HG02870 (cell line): ENCODE measurements around the gene XRCC1.
"Not testable (repeated sequence)": the region's sequence is repeated elsewhere in the genome, so short reads cannot be mapped to it uniquely, and the experiment has no call there.

Experiments used
- ATAC-seq: cut with Tn5 transposase; IDR thresholded peaks from one replicate; pipeline ENCODE4 v1.9.1; 2021; ENCODE audit warnings: mild to moderate bottlenecking, moderate library complexity; ENCODE audit not compliant: unreplicated experiment

Gene XRCC1

DNA sequence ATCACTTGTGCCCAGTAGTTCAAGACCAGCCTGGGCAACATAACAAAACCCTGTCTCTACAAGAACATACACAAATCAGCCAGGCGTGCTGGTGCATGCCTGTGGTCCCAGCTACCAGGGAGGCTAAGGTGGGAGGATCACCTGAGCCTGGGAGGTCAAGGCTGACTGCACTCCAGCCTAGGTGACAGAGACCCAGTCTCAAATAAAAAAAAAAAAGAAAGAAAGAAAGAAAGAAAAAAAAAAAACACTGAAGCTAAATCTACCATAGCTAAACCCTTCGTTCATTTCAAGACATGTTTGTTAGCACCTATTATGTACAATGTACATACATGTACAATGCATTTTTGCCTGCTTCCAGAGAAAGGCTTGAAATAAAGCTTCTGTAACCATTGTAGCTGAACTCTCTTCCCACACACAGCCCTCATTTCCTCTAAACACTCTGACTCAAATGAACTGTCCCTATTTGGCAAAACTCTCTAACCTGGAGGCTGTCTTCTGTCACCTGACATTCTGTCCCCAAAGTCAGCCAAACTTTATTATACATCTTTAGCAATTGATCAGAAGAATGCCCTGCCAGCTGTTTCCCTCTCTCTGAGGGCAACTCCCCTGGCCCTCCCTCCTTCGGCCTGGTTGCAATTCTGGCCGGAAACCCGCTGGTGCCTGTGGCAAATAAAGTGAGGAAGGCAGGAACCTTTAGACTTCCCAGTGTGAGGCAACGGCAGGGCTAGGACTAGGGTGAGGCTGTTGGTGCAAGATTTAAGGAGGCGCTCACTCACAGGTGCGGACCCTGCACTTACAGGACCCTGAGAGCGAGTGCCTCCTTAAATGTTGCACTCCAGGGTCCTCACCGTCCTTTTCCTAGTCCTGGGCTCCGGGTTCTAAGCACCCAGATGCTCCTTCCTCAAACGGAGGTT lies 50.1 kb downstream of the XRCC1 start:
- ATAC-seq: no peak

DNA sequence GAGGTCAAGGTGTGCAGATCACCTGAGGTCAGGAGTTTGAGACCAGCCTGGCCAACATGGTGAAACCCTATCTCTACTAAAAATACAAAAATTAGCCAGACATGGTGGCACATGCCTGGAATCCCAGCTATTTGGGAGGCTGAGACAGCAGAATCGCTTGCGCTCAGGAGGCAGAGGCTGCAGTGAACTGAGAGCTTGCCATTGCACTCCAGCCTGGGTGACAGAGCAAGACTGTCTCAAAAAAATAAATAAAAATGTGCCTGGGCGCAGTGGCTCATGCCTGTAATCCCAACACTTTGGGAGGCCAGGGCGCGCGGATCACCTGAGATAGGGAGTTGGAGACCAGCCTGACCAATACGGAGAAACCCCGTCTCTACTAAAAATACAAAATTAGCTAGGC lies 51.6 kb downstream of the XRCC1 start:
- not testable (repeated sequence) for ATAC-seq

DNA sequence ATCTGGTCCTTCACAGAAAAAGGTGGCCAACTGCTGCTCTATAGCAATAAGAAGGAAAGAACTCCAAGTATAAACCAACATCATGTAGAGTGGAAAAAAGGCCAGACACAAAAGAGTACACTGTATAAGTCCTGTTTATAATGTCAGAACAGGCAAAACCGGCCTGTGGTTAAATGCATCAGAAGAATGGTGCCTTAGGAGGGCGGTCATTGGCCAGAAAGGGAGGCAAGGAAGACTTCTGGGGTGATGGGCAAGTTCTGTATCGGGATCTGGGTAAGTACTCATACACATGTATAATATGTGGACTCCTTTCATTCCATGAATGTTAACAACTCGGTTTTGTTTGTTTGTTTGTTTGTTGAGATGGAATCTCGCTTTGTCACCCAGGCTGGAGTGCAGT lies 52.4 kb downstream of the XRCC1 start:
- ATAC-seq: no peak

DNA sequence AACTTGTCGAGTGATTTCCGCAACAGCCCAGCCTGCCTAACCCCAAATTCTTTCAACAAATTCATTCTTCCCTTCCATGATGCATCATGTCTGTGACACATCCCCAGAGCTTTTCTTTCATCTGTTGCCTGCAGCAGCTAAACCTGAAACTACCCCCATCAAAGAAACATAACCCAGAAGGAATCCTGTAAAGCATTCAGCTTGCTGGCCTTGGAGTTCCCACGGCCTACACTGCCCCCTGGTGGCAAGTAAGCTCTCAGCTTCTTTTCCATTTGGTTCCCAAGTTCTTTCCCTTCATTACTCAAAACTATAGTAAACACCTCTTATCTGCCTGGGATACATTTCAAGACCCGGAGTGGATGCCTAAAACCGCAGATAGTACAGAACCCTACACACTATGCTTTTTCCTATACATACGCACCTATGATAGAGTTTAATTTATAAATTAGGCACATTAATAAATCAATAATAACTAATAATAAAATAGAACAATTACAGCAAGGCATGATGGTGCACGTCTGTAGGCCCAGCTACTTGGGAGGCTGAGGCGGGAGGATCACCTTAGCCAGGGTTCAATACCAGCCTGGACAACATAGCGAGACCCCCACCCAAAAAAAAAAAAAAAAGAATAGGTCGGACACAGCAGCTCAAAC lies 55.8 kb downstream of the XRCC1 start:
- ATAC-seq: no peak

DNA sequence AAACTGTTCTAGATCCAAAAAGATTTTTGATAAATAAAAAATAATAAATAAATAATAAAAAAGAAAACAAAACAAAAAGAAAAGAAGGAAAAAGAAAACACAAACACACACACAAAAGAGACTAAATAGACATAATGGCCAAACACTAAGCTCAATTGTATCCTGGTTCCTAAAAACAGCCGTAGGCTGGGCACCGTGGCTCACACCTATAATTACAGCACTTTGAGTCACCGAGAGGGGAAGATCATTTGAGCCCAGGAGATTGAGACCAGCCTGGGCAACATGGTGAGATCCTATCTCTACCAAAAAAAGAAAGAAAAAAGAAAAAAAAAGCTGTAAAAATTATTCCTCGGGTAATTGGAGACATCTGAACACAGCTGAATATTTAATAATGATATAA lies 57.3 kb downstream of the XRCC1 start:
- no peak for ATAC-seq

DNA sequence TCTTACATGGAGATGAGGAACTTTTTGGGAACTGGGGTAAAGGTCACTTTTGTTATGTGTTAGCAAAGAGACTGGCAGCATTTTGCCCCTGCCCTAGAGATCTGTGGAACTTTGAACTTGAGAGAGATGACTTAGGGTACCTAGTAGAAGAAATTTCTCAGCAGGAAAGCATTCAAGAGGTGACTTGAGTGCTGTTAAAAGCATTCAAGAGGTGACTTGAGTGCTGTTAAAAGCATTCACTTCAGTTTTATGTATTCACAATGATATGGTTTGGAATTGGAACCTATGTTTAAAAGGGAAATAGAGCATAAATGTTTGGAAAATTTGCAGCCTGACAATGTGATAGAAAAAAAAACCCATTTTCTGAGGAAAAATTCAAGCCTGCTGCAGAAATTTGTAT lies 62.9 kb downstream of the XRCC1 start:
- ATAC-seq: not testable (repeated sequence)

DNA sequence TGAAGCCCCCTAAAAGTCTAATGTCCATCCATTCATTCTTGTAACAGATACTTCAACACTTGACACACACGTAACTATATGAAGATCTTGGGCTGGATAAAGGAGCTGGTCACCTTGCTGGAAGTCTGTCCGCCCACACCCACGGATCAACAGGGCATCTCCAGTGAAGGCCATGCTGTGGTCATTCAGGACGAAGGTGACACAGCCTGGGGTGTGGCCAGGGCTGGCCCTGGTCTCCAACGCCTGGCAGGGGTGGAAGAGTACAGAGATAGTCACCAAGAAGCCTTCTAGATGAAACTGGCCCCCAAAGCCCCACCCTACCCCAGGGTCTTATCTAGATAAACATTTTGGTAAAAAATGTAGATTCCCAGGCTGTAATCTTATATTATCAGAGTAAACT lies 64.0 kb downstream of the XRCC1 start:
- ATAC-seq: no peak

DNA sequence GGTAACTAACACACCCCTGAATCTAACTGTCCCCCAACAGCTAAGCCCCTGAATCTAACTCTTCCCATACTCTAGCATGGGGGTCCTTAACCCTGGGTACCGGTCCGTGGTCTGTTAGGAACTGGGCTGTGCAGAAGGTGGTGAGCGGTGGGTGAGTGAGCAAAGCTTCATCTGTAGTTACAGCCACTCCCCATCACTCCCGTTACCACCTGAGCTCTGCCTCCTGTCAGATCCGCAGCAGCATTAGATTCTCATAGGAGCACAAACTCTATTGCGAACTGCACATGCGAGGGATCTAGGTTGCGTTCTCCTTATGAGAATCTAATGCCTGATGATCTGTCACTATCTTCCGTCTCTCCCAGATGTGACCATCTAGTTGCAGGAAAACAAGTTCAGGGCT lies 64.6 kb downstream of the XRCC1 start:
- ATAC-seq: no peak

DNA sequence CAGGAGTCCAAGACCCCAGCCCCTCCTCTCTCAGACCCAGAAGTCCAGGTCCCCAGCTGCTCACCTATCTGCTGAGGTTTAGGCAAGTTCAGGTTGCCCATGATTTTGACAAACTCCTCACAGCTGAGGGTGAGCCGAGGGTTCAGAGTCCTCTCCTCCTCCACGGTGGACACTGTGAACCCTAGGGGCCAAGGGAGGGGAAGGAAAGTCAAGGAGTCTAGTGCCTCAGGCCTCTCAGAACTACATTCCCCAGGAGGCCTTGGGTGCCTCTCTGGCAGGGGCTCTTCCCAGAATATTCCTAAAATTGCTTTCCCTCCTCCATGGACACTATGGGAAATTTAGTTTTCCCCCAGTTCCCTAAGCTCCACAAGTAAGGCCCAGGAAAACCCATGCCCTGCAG lies 67.4 kb downstream of the XRCC1 start:
- no peak for ATAC-seq

DNA sequence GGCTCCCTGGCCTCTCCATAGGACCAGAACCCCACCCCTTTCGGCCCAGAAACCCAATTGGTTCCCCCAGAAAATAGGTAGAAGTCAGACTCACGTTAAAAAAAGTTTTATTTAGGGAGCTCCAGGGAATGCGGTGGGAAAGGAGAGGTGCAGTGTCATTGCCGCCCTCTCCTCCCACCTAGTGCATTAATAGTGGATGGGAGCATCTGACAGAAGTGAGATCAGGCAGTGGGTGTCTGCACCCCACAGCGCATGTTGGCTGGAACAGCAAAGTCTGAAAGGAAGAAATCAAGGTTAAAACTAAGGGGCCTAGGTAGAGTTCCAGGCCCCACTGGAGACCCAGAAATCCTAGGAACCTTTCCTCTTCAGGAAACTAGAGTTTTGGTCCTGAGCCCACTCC lies 68.7 kb downstream of the XRCC1 start:
- no peak for ATAC-seq

DNA sequence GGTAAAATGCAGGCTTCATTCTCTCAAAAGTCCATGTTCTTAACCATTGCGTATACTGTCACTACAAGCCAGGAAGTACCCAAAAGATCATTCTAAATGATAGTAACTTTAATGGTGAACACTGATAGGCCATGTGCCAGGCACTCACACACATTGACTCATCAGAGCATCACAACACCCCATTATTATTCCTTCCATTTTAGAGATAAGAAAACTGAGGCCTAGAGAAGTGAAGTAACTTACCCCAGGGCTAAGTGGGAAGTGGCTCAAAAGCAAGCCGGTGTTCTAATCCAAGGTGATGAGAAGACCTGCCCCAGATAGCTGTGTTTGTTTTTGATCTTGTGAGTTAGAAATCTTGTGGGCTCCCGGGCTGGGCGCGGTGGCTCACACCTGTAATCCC lies 69.4 kb downstream of the XRCC1 start:
- no peak for ATAC-seq

DNA sequence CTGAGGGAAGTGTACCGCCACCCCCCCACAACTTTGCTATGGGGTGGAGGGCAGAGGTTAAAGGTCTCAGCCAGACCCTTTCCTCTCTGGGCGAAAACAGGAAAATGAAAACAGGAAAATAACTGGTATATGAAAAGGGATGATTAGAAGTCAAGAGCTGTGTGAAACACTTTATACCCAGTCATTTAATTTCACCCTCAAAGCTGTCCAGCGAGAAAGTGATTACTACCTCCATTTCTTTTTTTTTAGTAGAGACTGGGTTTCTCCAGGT lies 70.2 kb downstream of the XRCC1 start:
- ATAC-seq: no peak

DNA sequence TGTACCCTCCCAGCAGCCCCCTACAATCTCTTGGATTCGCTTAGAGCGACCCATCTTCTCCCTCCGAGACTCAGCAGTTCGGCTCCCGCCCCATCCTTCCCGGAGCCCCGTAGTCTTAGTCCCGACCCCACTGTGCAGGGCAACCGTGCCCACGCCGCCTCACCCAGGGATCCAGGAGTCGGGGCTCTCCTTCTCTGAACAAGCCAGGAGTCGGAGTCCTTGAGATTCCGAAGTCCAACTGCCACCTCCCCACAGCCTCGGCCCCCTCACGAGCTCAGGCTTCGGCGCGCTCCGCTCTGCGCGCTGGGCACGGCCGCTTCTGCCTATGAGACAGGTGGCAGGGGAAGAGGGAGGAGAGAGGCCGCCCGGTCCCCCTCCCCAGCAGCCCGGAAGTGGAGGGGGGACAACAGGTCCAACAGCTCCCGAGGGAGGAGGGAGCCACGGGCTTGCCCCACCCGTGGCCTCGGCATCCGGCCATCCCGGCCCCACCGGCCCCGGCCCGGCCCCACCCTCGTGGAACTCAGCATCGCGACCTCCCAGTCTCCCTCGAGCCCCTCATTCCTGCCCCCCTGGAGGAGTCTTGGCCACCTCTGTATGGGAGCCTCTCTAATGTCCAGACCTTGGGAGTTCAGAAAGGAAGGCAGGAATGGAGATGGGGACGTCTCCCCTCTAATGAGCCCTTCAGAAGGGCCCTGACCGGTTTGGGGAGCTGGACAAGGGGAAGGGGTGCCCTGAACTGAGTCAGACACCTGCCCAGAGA lies 70.7 kb downstream of the XRCC1 start, which contains the start of gene PHLDB3:
Gene PHLDB3, minus strand, starts transcription at position 321 of the 760 bp plus-strand sequence. CDS start 628 bp downstream, outside the sequence.
- ATAC-seq: peak; percentile 5

DNA sequence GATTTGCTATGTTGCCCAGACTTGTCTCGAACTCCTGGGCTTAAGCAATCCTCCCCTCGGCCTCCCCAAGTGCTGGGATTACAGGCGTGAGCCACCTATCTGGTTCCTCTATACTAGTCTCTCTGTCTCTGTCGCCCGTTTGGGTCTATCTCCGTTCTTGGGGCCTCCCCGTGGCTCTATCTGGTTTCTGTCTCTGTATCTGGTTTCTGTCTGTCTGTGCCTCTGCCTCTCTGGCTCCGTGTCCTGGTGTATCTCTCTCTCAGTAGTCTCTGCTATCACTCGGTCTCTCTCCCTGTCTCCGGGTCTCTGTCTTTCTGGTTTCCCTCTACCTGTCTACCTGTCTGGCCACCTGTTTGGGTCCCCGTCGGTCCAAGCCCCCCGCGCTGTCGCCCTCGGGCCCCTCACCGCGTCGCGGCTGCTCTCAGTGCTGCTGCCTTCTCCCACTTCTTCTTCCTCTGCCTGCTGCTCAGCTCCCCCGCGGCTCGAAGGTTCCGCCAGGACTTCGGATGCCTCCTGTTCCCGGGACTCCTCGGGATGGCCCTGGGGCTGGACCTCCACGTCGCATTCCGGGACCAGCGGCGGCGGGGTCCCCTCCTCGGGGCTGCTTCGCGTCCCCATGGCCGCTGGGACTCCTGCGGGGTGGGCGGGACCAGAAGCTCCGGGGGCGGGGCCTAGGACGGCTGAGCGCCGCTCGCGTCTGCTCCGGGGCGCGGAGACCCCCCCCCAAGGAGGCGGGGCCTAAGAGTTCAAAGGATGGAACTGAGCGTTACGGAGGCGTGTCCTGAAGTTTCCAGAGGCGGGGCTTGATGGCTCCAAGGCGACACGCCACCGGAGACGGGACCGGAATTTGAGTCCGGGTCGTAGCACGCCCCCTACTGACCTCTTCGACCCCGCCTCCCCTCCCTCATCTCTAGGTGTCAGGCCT lies 71.6 kb downstream of the XRCC1 start:
- ATAC-seq: peak; percentile 84

DNA sequence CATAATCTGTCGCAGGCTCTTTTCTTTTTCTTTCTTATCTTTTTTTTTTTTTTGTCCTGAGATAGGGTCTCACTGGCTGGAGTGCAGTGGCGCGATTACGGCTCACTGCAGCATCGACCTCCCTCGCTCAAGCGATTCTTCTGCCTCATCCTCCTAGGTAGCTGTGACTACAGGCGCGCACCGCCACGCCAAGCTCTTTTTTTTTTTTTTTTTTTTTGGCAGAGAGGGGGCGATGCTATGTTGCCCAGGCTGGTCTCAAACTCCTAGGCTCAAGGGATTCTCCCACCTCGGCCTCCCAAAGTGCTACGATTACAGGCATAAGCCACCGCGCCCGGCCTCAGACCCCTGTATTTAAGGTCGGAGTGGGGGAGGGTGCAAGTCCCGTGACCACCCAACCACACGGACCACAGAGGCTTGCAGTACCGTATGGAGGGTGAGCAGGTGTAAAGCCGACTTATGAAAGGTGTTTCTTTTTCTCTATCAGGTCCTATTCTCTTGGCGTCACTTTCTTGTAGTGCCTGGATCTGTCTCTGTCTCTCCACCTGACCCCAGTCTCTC lies 72.8 kb downstream of the XRCC1 start:
- ATAC-seq: no peak

DNA sequence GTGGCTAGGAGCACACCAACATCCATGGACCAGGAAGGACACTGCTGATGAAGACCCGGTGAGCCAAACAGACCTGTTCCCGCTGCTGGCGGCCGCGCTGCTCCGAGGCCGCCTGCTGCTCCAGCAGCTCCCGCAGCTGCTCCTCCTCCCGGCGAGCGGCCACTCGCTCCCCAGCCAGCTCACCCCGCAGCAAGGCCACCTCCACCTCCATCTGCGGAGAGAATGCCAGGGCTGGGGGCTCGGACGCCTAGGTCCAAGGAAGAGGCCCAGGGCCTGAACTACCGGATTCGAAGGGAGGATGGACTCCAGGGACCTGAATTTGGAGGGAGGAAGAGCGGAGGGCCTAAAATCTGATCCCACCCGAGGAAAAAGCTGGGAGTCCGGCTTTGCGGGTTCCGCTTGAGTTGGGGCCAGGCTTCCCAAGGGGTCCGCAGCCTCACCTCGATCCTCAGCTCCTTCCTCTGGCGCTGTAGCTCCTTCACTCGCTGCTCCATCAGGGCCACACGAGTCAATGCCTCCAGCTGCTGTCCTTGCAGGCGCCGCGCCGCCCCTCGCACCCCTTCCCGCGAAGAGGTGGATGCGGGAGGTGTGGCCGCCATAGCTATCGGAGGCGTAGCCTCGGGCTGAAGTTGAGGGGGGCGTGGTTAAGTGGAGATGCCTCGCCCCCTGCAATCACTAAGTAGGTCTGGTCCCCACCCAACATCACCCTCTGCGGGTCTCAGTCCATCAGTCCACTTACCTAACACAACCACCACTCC lies 73.5 kb downstream of the XRCC1 start:
- no peak for ATAC-seq

DNA sequence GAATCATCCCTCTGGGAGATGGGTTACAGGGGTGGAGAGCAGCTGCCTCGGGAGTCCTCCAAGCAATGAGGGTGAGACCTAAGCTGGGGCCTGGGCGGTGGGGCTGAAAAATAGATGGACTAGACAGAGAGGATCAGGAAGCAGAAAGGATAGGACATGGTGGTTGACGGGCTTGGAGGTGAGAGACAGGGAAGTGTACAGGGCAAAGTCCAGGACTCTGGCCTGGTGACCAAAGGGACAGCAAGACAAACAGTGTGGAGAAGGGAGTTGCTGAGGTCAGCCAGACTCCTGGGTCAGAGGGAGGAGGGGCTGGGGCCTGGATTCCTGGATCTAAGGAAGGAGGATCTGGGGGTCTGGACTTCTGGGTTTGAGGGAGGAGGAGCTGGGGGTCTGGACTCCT lies 76.3 kb downstream of the XRCC1 start:
- ATAC-seq: no peak

DNA sequence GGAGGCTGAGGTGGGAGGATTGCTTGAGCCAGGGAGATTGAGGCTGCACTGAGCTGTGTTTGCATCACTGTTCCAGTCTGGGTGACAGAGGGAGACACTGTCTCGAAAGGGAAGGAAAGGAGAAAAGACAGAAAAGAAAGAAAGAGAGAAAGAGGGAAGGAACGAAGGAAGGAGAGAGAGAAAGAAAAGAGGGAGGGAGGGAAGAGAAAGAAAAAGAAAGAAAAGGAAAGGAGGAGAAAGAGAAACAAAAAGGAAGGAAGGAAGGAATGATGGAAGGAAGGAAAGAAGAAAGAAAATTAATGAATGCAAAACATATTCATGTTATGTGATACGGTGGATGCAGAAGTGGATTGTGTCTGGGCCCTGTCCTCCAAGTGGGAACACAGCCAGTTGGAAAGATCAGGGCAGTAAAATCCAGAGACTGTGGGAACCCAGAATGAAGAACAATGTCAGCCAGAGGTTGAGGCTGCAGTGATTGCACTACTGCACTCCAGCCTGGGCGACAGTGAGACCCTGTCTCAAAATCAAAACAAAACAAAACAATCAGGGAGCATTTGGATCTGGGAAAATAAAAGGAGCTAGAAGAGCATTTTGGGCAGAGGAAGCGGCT lies 77.0 kb downstream of the XRCC1 start:
- no peak for ATAC-seq

DNA sequence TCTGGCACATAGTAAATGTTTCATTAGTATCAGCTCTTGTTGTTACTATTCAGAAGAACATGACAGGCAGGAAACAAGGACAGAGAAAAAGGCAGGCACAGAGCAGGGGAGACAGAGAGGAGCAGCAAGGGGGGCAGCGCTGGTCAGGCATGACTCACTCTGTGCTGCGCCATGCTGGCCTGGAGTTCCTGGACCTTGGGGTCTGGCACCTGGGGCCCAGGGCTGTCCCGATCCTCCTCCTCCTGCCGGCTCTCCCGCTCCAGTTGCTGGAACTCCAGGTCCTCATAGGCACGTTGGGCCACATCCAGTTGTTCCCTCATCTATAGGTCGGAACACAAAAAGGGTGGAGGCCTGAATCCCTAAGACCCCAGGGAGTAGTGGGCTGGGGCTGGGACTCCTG lies 78.4 kb downstream of the XRCC1 start:
- ATAC-seq: no peak
